Measurements from ENCODE around the gene UGGT2.

- TF ChIP-seq CTCF (IDR thresholded peaks at IDR 0.05) = no peak
- TF ChIP-seq POLR2A (IDR thresholded peaks at IDR 0.05) = no peak
Observed at GRCh38 chr13:96020931-96021330, 32.3 kb downstream of the UGGT2 start.

Measured in thyroid gland (tissue), 4 donors.